OCI-LY1 (cell line): Measurements from ENCODE around the gene FAM131A.

Source experiments
- CTCF ChIP-seq: fragments of 200-600 bp; sonication (generic), shearing (Covaris generic); IDR thresholded peaks from 2 replicates; pipeline ENCODE4 v1.5.1; 2017; ENCODE audit warnings: mild to moderate bottlenecking, antibody characterized with exemption, low read length, moderate library complexity, mixed read lengths
- EZH2 ChIP-seq: fragments of 200-600 bp; sonication (generic), shearing (Covaris generic); IDR thresholded peaks from 2 replicates; pipeline ENCODE4 v1.8.0; 2017; ENCODE audit warnings: borderline replicate concordance, mixed run types, mild to moderate bottlenecking, antibody characterized with exemption, low read length, moderate library complexity, mixed read lengths

DNA sequence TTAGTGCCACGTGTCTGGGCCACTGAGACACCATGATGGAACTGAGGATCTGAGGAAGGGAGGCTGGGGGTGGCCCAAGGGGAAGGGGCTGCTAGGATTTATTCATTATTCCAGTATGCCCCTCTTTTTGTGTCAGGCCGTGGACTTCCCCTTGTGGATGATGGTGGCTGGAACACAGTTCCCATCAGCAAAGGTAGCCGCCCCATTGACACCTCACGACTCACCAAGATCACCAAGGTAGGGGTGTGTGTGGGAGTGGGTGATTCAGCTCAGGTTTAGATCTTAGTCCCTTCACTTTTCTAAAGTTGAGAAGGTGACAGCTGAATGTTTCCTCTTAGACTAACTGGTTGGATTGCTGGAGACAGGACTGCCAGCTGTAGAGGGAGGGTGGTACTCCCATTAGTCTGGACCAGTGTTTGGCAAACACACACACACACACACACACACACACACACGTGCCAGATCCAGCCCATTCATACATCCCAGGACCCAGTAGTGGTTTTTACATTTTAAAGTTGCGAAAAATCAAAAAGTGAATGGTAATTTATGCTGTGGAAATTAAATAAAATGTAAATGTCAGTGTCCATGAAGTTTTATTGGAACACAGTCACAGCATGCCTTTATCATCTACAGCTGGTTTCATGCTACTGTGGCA is 11.6 kb upstream of the FAM131A start:
- TF ChIP-seq CTCF: no peak
- no peak for TF ChIP-seq EZH2
